GM12878 (cell line): ENCODE results near the gene KCNQ1. TPM values are rescaled to one million over a fixed set of nuclear protein-coding genes. Genes with fewer than 3 reads are reported as not detected.

Source experiments
- ATAC-seq: fragments of 200-7000 bp; cut with Tn5 transposase; 3 replicates; pipeline ENCODE4 v1.9.1; 2020; ENCODE audit warnings: mild to moderate bottlenecking, moderate library complexity
- BruUV-seq: library from RNA; stranded (reverse); fragments of 400-500 nt; replicated peaks from 2 replicates; lab custom pipeline; 2021; lab: Mats Ljungman, UMichigan
- CTCF ChIA-PET: fragments of 300-600 bp; sonication (Branson Sonifier 250); formaldehyde crosslinking; extraction: SDS; loops from one replicate; lab custom pipeline; 2021; ENCODE audit warnings: inconsistent platforms; lab: Yijun Ruan, JAX
- POLR2A ChIA-PET: fragments of 350-600 bp; formaldehyde crosslinking; extraction: SDS; loops from one replicate; lab custom pipeline; 2021; ENCODE audit warnings: inconsistent platforms; lab: Charles Lee
- RAD21 ChIA-PET: fragments of 300-600 bp; sonication (Branson Sonifier 250); formaldehyde crosslinking; loops from one replicate; lab custom pipeline; 2023; ENCODE audit warnings: antibody characterized with exemption; ENCODE audit not compliant: unreplicated experiment; lab: Charles Lee
- SMC1A ChIA-PET: fragments of 300-600 bp; sonication (Branson Sonifier 250); formaldehyde crosslinking; loops from one replicate; lab custom pipeline; 2023; ENCODE audit not compliant: unreplicated experiment, uncharacterized antibody; lab: Charles Lee
- DNase-seq: peaks from one replicate; pipeline ENCODE4 v3.0.0-alpha.2; 2011; ENCODE audit warnings: low read depth, low spot score
- FAIRE-seq: peaks from 3 replicates; lab custom pipeline; 2011; peaks lifted over from hg19 to GRCh38; lab: Jason Lieb, UNC
- H2AFZ ChIP-seq: 2 replicates; pipeline ENCODE4 v1.6.0; 2011; ENCODE audit warnings: low read depth, low read length, control low read depth; ENCODE audit not compliant: control insufficient read depth
- H3K27ac ChIP-seq: 2 replicates; pipeline ENCODE4 v1.5.1; 2011; ENCODE audit warnings: control low read depth; ENCODE audit not compliant: control insufficient read depth, insufficient read depth
- H3K27me3 ChIP-seq, 2 experiments: replicated peaks in 1 of 2; 2 replicates each; pipeline versions ENCODE4 v1.6.0 to v1.6.1; 2011; ENCODE audit warnings: low read length in 1 of 2; ENCODE audit not compliant: control insufficient read depth in 2 of 2, insufficient read depth in 2 of 2
- H3K36me3 ChIP-seq, 2 experiments: 2 replicates each; pipeline ENCODE4 v1.5.1; 2011; ENCODE audit warnings: low read length in 1 of 2; ENCODE audit not compliant: control insufficient read depth in 2 of 2, insufficient read depth in 2 of 2
- H3K4me1 ChIP-seq: 2 replicates; pipeline ENCODE4 v1.6.1; 2011; ENCODE audit warnings: mild to moderate bottlenecking, low read length, moderate library complexity, mixed read lengths; ENCODE audit not compliant: control insufficient read depth, insufficient read depth
- H3K4me2 ChIP-seq: 2 replicates; pipeline ENCODE4 v1.6.0; 2011; ENCODE audit warnings: control low read depth; ENCODE audit not compliant: control insufficient read depth, insufficient read depth
- H3K4me3 ChIP-seq: fragments of 200-600 bp; sonication (generic); 2 replicates; pipeline ENCODE4 v1.5.1; 2016
- H3K79me2 ChIP-seq: 2 replicates; pipeline ENCODE4 v1.6.0; 2011; ENCODE audit warnings: low read length; ENCODE audit not compliant: control insufficient read depth, insufficient read depth
- H3K9ac ChIP-seq: 2 replicates; pipeline ENCODE4 v1.8.0; 2011; ENCODE audit warnings: low read length, control low read depth, mixed read lengths; ENCODE audit not compliant: control insufficient read depth, insufficient read depth
- H3K9me3 ChIP-seq: replicated peaks from 3 replicates; pipeline ENCODE4 v1.5.1; 2011; ENCODE audit warnings: mild to moderate bottlenecking, low read length; ENCODE audit not compliant: control insufficient read depth, insufficient read depth
- H4K20me1 ChIP-seq: 2 replicates; pipeline ENCODE4 v1.6.0; 2011; ENCODE audit not compliant: control insufficient read depth, insufficient read depth
- BCLAF1 ChIP-seq: fragments of 450-650 bp; IDR thresholded peaks from 2 replicates; pipeline ENCODE4 v1.6.1; 2017; ENCODE audit warnings: antibody characterized with exemption, mild to moderate bottlenecking, moderate library complexity
- ESRRA ChIP-seq: IDR thresholded peaks from 2 replicates; pipeline ENCODE4 v1.6.1; 2012; ENCODE audit warnings: mild to moderate bottlenecking, low read length, improper control_type of control experiment
- IRF5 ChIP-seq: fragments of 450-650 bp; IDR thresholded peaks from 2 replicates; pipeline ENCODE4 v1.6.1; 2017; ENCODE audit warnings: borderline replicate concordance
- NR2C2 ChIP-seq: IDR thresholded peaks from 2 replicates; pipeline ENCODE4 v1.6.1; 2011; ENCODE audit warnings: borderline replicate concordance, low read depth; ENCODE audit not compliant: control insufficient read depth, insufficient read length
- RAD21 ChIP-seq: IDR thresholded peaks from 2 replicates; pipeline ENCODE4 v1.6.1; 2011; ENCODE audit warnings: mild to moderate bottlenecking, low read depth, low read length, moderate library complexity; ENCODE audit not compliant: insufficient read depth
- TARDBP ChIP-seq: IDR thresholded peaks from 2 replicates; pipeline ENCODE4 v1.6.1; 2016; ENCODE audit warnings: borderline replicate concordance
- YBX1 ChIP-seq: fragments of 450-650 bp; IDR thresholded peaks from 2 replicates; pipeline ENCODE4 v1.6.1; 2016; ENCODE audit warnings: antibody characterized with exemption
- WGBS: methylation state at CpG from one replicate; pipeline ENCODE4 v1.1.6; 2016; ENCODE audit warnings: low lambda C conversion rate; ENCODE audit not compliant: insufficient replicate concordance, insufficient coverage; ENCODE audit errors: missing lambda C conversion rate; 5-methylcytosine and 5-hydroxymethylcytosine counted together
- in situ Hi-C: fragments of 300-500 bp; cut with MboI; formaldehyde crosslinking; loops from 9 replicates; pipeline ENCODE4 v1.14.3; 2018; ENCODE audit warnings: mixed read lengths
- intact Hi-C: fragments of 100-400 bp; cut with micrococcal nuclease; formaldehyde crosslinking; loops from one replicate; pipeline ENCODE4 v1.14.2; 2022; ENCODE audit not compliant: unreplicated experiment
- polyA plus RNA-seq, 11 experiments: library from polyadenylated mRNA; depleted of rRNA in 4 of 11; unstranded in 6 of 11; stranded (reverse) in 5 of 11; fragments of >200 nt; fragmentation: Nextera tagmentation in 4 of 11; fragmentation: Illumina TruSeq in 1 of 11; extraction: Ambion mirVana in 4 of 11; extraction: Trizol in 1 of 11; gene quantifications; 1 replicate in 1 of 11; 2 replicates in 10 of 11; pipeline versions ENCODE4 v1.2.1 to v1.2.3, GENCODE V29; 2011 to 2016; ENCODE audit warnings: inconsistent platforms in 2 of 11, missing spikeins in 2 of 11, low read depth in 1 of 11
- total RNA-seq, 4 experiments: library from RNA; depleted of rRNA in 3 of 4; stranded (reverse); fragments of >200 nt in 3 of 4; fragmentation: Illumina TruSeq in 1 of 4; extraction: Trizol in 1 of 4; gene quantifications; 2 replicates each; pipeline versions ENCODE4 v1.2.1 to v1.2.3, GENCODE V29; 2013 to 2021
- TF ChIP-seq, protein P1 (sequence below): fragments of 450-650 bp; IDR thresholded peaks from 2 replicates; pipeline ENCODE4 v1.6.1; 2014; ENCODE audit warnings: mild to moderate bottlenecking
- TF ChIP-seq, protein P2 (sequence below): IDR thresholded peaks from 2 replicates; pipeline ENCODE4 v1.6.1; 2012; ENCODE audit warnings: low read depth, low read length, improper control_type of control experiment

The KCNQ1 gene
- total and polyA plus RNA-seq, 10 of the 15 experiments (the other 5 are each of a cell fraction or from before 2014, with no cell fraction given) = 0.03 to 0.15 (median 0.12) TPM; not detected in 7

DNA sequence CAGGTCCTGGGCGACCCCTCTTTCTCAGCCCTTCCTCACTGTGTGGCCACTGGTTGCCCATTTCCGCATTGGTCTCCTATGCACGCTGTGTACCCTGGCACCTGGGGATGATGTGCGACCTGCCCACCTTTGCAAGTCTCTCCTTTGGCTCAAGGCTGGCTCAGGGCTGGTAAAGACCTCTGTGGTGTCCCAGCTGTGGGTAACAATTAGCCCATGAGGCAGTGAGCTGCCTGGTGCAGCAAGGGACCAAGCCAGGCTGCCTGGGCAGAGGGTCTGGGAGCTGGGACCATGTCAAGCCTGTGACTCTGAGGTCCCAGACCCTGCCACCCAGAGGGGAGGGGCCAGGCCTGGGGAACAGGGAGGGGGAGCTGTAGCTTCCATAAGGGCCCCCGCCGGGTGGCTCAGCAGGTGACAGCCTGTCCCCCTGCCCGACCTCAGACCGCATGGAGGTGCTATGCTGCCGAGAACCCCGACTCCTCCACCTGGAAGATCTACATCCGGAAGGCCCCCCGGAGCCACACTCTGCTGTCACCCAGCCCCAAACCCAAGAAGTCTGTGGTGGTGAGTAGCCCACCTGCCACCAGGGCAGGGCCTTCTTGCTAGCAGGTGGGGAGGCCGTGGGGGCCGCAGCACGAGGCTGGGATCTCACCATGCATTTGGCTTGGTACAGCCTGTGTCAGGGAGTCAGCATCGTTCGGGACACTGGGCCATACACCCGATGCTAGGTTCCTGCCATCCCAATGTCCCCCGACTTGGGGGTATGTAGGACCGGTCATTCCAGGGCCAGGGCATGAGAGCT is 142.5 kb downstream of the KCNQ1 start (continued):
- TF ChIP-seq TARDBP (no peak), NR2C2 (no peak), ESRRA (no peak), IRF5 (no peak)

DNA sequence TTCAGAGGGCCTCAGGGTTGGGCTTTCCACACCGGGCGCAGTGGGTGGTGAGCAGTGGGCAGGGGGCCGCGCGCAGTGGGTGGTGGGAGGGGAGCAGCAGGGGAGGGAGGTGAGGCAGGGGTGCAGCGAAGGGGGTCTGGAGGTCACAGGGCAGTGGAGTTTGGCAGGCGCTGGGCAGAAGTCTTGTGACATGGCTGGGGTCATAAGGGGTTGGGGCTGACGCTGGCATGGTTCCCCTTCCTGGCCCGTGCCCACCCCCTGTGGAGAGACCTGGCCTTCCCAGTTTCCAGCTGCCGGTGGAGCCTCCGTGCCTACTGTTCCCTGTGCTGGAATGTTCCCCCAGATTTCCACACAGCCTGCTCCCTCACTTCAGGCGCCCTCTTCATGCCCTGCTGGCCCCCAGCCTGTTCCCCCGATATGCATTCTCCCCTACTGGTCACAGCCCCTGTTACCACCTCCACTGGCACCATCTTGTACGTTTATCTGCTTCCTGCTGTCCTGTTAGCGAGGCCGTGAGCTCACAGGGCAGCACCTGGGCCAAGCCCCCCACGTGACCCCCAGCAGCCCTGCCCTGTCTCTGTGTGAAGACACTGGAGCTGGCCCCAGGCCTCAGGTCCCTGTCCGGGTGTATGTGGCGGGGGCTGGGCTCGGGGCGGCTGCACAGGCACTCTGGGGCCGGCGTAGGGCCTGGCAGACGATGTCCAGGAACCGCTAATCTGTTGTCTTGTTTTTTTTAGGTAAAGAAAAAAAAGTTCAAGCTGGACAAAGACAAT is 143.4 kb downstream of the KCNQ1 start:
- H3K36me3 ChIP-seq = no peaks in the 10 kb centered on the region
- no peaks in the 10 kb centered on the region for H3K9me3 ChIP-seq
- ChIA-PET CTCF (no interaction called here), RAD21 (no interaction called here), SMC1A (no interaction called here), POLR2A (no interaction called here)
- no peak overlapping the region for H3K4me3 ChIP-seq
- H3K4me1 ChIP-seq = no peaks in the 10 kb centered on the region
- 62% methylated on average over 20 of the region's 25 CpGs for WGBS
- in situ Hi-C loops (no loop called here), intact Hi-C loops (no loop called here)
- H3K4me2 ChIP-seq = no peak overlapping the region
- no peak overlapping the region for H3K27ac ChIP-seq
- no peaks in the 10 kb centered on the region for H3K79me2 ChIP-seq
- no peak overlapping the region for H2AFZ ChIP-seq
- H3K27me3 ChIP-seq = no peaks in the 10 kb centered on the region
- no TSS peak for BruUV-seq
- no peak overlapping the region for H3K9ac ChIP-seq
- DNase-seq (no peak), ATAC-seq (no peak), FAIRE-seq (no peak)
- no peaks in the 10 kb centered on the region for H4K20me1 ChIP-seq
- TF ChIP-seq BCLAF1 (no peak), YBX1 (no peak), RAD21 (no peak)
- TF ChIP-seq, protein P1, sequence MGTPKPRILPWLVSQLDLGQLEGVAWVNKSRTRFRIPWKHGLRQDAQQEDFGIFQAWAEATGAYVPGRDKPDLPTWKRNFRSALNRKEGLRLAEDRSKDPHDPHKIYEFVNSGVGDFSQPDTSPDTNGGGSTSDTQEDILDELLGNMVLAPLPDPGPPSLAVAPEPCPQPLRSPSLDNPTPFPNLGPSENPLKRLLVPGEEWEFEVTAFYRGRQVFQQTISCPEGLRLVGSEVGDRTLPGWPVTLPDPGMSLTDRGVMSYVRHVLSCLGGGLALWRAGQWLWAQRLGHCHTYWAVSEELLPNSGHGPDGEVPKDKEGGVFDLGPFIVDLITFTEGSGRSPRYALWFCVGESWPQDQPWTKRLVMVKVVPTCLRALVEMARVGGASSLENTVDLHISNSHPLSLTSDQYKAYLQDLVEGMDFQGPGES = no peak
- TF ChIP-seq, protein P2, sequence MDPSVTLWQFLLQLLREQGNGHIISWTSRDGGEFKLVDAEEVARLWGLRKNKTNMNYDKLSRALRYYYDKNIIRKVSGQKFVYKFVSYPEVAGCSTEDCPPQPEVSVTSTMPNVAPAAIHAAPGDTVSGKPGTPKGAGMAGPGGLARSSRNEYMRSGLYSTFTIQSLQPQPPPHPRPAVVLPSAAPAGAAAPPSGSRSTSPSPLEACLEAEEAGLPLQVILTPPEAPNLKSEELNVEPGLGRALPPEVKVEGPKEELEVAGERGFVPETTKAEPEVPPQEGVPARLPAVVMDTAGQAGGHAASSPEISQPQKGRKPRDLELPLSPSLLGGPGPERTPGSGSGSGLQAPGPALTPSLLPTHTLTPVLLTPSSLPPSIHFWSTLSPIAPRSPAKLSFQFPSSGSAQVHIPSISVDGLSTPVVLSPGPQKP = no peak
